Subcutaneous adipose tissue (tissue), 4 donors: ENCODE results near the gene TXLNG. TPM values are rescaled to one million over a fixed set of nuclear protein-coding genes. Genes with fewer than 3 reads are reported as not detected.

Source experiments
- total RNA-seq, 4 donors: library from RNA; depleted of rRNA; stranded (reverse); fragments of >200 nt; gene quantifications; one replicate each; pipeline ENCODE4 v1.1.0, GENCODE V29; 2016
- TF ChIP-seq, protein P1 (sequence below): fragments of 450-650 bp; IDR thresholded peaks from one replicate; pipeline ENCODE4 v1.5.1; 2016; ENCODE audit warnings: low read depth, mild to moderate bottlenecking, control low read depth, antibody characterized with exemption, moderate library complexity

The TXLNG gene
- total RNA-seq, 4 donors from 2014 or later = 27.5 to 35.9 (median 31.1) TPM

DNA sequence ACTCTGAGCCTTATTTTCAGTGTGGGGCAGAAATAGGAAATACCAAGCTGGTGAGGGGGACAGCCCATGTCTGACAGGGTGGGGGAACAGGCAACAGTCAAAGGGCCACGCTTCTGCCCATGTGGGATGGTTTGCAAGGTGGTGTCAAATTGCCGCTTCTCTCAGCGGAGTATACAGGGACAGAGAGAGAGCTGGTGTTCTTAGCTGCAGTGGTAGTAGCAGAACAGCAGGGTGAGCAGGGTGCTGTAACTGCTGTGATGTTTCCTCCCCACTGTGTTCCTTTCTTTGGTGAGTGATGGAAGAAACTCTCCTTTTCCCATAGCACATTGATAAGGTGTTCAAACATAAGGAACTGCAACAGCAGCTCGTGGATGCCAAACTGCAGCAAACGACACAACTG is 46.0 kb downstream of the TXLNG start:
- TF ChIP-seq, protein P1, sequence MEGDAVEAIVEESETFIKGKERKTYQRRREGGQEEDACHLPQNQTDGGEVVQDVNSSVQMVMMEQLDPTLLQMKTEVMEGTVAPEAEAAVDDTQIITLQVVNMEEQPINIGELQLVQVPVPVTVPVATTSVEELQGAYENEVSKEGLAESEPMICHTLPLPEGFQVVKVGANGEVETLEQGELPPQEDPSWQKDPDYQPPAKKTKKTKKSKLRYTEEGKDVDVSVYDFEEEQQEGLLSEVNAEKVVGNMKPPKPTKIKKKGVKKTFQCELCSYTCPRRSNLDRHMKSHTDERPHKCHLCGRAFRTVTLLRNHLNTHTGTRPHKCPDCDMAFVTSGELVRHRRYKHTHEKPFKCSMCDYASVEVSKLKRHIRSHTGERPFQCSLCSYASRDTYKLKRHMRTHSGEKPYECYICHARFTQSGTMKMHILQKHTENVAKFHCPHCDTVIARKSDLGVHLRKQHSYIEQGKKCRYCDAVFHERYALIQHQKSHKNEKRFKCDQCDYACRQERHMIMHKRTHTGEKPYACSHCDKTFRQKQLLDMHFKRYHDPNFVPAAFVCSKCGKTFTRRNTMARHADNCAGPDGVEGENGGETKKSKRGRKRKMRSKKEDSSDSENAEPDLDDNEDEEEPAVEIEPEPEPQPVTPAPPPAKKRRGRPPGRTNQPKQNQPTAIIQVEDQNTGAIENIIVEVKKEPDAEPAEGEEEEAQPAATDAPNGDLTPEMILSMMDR = no peak

DNA sequence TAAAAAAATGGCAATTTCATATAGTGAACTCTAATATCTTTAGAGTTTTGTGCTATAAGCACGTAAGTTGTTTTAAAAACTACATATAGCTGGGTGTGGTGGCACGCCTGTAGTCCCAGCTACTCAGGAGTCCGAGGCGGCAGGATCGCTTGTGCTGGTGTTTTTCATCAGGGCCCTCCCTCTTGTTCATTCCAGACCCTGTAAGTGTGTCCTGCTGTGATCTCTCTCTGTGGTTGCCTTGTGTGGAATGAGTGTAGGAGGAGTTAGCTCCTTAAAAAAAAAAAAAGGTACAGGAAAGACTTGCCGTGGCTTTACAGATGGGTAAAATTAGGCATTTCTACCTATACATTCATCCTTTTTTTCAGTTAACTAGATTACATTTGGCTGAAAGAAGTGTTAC is 48.5 kb downstream of the TXLNG start:
- TF ChIP-seq, protein P1 = no peak

DNA sequence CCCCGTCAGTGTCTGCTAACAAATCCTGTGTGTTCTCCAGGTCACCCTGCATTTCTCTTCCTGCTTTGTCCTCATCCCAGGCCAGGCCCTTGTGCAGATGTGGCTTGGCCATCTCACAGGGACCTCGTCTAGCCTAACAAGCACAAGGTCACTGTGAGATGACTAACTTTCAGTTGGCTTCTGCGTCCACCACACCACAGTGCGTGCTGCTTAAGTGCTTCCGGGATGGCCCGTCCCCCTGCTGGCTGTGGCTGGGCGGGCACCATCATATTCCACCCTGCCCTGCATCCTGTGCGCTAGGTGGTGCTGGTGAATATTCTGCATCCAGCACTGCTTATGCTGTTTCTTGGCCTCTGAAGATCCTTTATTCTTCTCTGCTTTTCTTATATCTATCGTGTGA is 50.1 kb downstream of the TXLNG start:
- TF ChIP-seq, protein P1 = no peak

DNA sequence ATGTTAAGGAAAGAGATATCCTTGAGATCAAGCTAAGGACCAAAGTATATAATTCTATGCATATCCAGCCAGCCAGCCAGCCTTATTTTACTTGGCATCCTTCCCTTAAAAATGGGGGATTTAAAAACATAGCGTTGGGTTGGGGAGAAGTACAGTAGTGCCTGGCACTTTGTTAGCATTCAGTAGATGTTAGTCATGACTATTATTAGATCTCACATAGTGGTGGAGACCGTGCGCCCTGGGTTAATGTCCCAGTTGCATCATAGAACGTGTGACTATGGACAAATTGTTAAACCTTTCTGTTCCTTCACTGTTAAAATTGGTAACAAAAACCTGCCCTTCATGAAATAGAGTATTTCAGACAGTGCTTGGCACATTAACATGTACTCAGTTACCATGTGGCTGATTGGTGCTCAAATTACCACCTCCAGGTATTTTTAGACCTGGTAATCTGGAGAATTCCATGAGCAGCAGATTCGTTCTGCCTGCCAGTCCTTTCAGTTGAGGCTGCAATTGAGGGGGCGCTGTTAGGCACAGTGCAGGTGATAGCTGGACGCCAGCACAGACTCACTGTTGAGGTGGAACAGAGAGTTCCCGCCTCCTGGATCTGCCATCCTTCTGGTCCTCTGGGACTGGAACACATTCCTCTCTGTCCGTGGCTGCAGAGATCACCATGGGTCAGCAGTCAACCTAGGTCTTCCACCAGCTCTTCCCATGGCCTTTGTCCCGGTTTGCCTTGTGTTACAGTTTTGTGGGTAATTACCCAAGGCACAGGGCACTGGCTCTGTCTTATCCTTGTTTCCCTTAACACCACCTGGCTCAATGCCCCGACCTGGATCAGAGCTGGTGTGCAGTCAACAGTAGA is 52.2 kb downstream of the TXLNG start:
- TF ChIP-seq, protein P1 = no peak

DNA sequence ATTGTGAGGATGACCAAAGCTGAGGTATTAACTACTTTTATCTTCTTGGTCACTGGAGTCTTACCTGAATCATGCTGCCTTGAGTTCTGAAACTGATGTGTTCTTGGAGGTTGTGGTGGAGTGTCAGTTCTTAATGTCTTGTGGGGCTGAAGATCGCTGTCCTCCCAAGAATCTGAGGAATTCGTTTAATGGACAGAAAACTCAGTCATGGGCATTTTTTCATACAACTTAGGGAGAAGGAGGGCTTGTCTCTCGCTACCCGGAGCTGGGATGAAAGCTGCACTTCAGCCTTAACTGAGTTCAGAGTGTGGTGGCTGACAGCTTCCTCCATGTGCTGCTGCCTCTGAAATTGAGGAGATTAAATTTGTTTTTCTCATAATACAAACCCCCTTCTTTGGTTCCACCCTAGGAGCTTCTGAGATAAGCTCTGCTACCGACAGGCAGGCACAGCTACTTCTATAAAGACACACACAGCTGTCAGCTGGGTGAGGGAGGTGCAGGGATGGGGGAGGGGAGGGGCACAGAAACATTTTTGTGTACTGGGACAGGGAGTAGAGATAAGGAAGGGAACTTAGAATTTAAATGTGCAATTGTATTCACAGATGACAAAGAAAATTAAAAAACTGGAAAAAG is 53.1 kb downstream of the TXLNG start:
- TF ChIP-seq, protein P1 = no peak

DNA sequence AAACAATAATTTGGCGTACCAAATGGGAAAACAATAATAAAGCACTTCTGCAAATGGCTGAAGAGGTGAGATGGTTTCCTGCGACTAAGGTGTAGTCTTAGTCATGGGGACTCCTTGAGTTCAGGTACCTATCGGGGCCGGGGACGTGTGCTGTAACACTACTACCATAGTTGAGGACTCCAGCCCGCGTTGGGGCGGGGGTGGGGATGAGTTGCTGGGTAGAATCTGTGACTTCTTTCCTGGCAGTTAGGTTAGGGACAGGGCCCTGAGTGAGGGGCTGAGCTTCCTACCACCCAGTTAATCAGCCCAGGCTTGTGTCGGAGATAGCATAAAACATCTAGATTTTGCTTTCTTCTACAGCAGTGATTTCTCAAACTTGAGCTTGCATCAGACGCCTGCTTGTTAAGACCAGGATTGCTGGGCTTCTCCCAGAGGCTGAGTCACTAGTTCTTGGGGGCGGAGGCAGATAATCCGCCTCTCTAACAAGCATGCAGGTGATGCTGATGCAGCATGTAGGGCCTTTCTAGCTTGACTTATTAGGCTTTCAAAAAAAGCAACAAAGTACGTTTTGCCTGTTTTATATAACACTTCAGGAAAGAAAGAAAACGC is 53.7 kb downstream of the TXLNG start:
- TF ChIP-seq, protein P1 = no peak

DNA sequence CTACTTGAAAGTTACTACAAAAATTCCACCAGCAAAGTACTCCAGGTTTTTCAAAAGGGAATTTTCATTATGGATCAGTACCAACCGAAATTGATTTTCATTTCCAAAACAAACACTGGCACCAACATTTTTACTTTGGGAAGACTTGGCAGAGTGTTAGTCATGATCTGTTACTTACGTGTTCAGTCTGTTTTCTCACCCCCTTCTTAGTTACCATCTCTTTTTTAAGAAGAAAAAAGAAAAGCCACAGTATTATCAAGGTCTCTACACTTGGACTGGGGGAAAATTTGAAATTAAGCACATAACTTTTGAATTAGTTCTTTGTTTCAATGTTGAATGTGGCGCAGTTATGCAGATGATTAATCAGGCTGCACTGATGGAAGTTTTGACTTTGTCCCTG is 56.4 kb downstream of the TXLNG start:
- TF ChIP-seq, protein P1 = no peak
